Measurements from ENCODE around the gene TMED1.

DNA sequence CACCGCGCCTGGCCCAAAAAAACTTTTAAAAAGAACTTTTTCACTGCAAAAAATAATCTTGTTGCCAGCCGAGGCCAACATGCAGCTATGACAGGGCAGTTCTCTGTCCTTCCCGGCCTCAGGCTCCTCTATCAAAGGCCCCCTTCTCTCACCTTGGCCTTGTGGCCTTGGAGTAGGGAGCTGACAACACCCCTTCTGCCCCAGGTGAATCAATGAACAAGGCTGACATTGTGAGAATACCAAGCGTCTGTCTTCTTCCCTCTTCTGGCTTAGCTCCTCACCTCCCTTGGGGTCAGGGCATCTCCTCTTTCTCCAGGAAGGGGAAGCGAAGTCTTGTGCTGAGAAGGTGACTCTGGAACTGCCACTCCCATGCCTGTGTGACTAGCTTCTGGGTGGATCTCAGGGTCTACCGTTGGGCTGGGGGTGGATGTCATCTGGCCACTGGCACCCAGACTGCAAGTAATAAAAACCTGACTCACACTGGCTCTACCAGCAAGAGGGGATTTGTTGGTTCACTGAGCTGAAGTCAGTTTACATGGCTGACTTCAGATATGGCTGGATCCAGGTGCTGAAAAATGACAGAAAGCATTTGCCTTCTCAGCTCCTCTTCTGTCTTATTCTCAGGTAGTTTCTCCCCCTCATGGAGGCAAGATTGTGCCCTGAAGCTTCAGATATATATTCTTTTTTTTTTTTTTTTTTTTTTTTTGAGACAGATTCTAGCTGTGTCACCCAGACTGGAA, 18.5 kb upstream of the TMED1 start:
- TF ChIP-seq SP1 (IDR thresholded peaks at IDR 0.05): no peak
- TF ChIP-seq ARNT (IDR thresholded peaks at IDR 0.05): no peak
- TF ChIP-seq TARDBP (IDR thresholded peaks at IDR 0.05): no peak
- TF ChIP-seq SUZ12 (IDR thresholded peaks at IDR 0.05): no peak
- TF ChIP-seq LEF1 (IDR thresholded peaks at IDR 0.05; ENCODE audit: borderline replicate concordance): no peak
- TF ChIP-seq ZNF384 (IDR thresholded peaks at IDR 0.05): no peak
- TF ChIP-seq L3MBTL2 (conservative IDR thresholded peaks at IDR 0.05): no peak
- no peak for TF ChIP-seq NFRKB (IDR thresholded peaks at IDR 0.05)
- no peak for TF ChIP-seq FOXM1 (IDR thresholded peaks at IDR 0.05; ENCODE audit: borderline replicate concordance)

Data from HEK293T (cell line).